ENCODE data around the gene PTPRT.

PTPRT gene

GRCh38 chr20:42779216-42779615 is 410.5 kb downstream of the PTPRT start:
- Histone ChIP-seq H3K9me3 (no peaks in the 10 kb centered on the region), H3K4me3 (ENCODE audit: low read depth in 1 of 2, low read length in 1 of 2) (no peak overlapping the region), H3K36me3 (no peaks in the 10 kb centered on the region), H3K27ac (no peak overlapping the region), H3K4me1 (ENCODE audit: control insufficient read depth in 1 of 2, insufficient read depth in 1 of 2, low read depth in 1 of 2, low read length in 1 of 2) (no peaks in the 10 kb centered on the region), H3K27me3 (no peaks in the 10 kb centered on the region)
- TF ChIP-seq CTCF (IDR thresholded peaks at IDR 0.05), result no peak

GRCh38 chr20:42775866-42776265 is 413.8 kb downstream of the PTPRT start:
- no peak overlapping the region for H3K27ac ChIP-seq
- H3K36me3 ChIP-seq, result no peaks in the 10 kb centered on the region
- H3K4me3 ChIP-seq (ENCODE audit: low read depth in 1 of 2, low read length in 1 of 2), result no peak overlapping the region
- H3K9me3 ChIP-seq, result no peaks in the 10 kb centered on the region
- no peaks in the 10 kb centered on the region for H3K27me3 ChIP-seq
- TF ChIP-seq CTCF (IDR thresholded peaks at IDR 0.05), result no peak
- no peaks in the 10 kb centered on the region for H3K4me1 ChIP-seq (ENCODE audit: control insufficient read depth in 1 of 2, insufficient read depth in 1 of 2, low read depth in 1 of 2, low read length in 1 of 2)

GRCh38 chr20:42775037-42775436 is 414.7 kb downstream of the PTPRT start:
- Histone ChIP-seq H3K4me3 (ENCODE audit: low read depth in 1 of 2, low read length in 1 of 2) (no peak overlapping the region), H3K27ac (no peak overlapping the region), H3K4me1 (ENCODE audit: control insufficient read depth in 1 of 2, insufficient read depth in 1 of 2, low read depth in 1 of 2, low read length in 1 of 2) (no peaks in the 10 kb centered on the region), H3K9me3 (no peaks in the 10 kb centered on the region), H3K27me3 (no peaks in the 10 kb centered on the region), H3K36me3 (no peaks in the 10 kb centered on the region)
- no peak for TF ChIP-seq CTCF (IDR thresholded peaks at IDR 0.05)

GRCh38 chr20:42763015-42763414 is 426.7 kb downstream of the PTPRT start:
- H3K27ac ChIP-seq, result no peak overlapping the region
- no peaks in the 10 kb centered on the region for H3K36me3 ChIP-seq
- H3K4me3 ChIP-seq (ENCODE audit: low read depth in 1 of 2, low read length in 1 of 2), result no peak overlapping the region
- TF ChIP-seq CTCF (IDR thresholded peaks at IDR 0.05), result no peak
- no peaks in the 10 kb centered on the region for H3K4me1 ChIP-seq (ENCODE audit: control insufficient read depth in 1 of 2, insufficient read depth in 1 of 2, low read depth in 1 of 2, low read length in 1 of 2)
- no peaks in the 10 kb centered on the region for H3K9me3 ChIP-seq
- no peaks in the 10 kb centered on the region for H3K27me3 ChIP-seq

- no peak overlapping the region for H3K27ac ChIP-seq
- no peak for TF ChIP-seq CTCF (IDR thresholded peaks at IDR 0.05)
- no peaks in the 10 kb centered on the region for H3K9me3 ChIP-seq
- no peak overlapping the region for H3K4me3 ChIP-seq (ENCODE audit: low read depth in 1 of 2, low read length in 1 of 2)
- no peaks in the 10 kb centered on the region for H3K4me1 ChIP-seq (ENCODE audit: control insufficient read depth in 1 of 2, insufficient read depth in 1 of 2, low read depth in 1 of 2, low read length in 1 of 2)
- no peaks in the 10 kb centered on the region for H3K36me3 ChIP-seq
- H3K27me3 ChIP-seq, result no peaks in the 10 kb centered on the region
These were observed 432.7 kb downstream of the PTPRT start for GRCh38 chr20:42756991-42757390.

GRCh38 chr20:42754706-42755105 is 435.0 kb downstream of the PTPRT start:
- no peaks in the 10 kb centered on the region for H3K36me3 ChIP-seq
- TF ChIP-seq CTCF (IDR thresholded peaks at IDR 0.05), result no peak

More at GRCh38 chr20:42754706-42755105, 435.0 kb downstream of the PTPRT start:
- Histone ChIP-seq H3K4me1 (ENCODE audit: control insufficient read depth in 1 of 2, insufficient read depth in 1 of 2, low read depth in 1 of 2, low read length in 1 of 2) (no peaks in the 10 kb centered on the region), H3K27ac (no peak overlapping the region), H3K4me3 (ENCODE audit: low read depth in 1 of 2, low read length in 1 of 2) (no peak overlapping the region), H3K27me3 (no peaks in the 10 kb centered on the region), H3K9me3 (no peaks in the 10 kb centered on the region)

All from neutrophil (primary cell).